ENCODE measurements around the gene MRGPRF.

DNA sequence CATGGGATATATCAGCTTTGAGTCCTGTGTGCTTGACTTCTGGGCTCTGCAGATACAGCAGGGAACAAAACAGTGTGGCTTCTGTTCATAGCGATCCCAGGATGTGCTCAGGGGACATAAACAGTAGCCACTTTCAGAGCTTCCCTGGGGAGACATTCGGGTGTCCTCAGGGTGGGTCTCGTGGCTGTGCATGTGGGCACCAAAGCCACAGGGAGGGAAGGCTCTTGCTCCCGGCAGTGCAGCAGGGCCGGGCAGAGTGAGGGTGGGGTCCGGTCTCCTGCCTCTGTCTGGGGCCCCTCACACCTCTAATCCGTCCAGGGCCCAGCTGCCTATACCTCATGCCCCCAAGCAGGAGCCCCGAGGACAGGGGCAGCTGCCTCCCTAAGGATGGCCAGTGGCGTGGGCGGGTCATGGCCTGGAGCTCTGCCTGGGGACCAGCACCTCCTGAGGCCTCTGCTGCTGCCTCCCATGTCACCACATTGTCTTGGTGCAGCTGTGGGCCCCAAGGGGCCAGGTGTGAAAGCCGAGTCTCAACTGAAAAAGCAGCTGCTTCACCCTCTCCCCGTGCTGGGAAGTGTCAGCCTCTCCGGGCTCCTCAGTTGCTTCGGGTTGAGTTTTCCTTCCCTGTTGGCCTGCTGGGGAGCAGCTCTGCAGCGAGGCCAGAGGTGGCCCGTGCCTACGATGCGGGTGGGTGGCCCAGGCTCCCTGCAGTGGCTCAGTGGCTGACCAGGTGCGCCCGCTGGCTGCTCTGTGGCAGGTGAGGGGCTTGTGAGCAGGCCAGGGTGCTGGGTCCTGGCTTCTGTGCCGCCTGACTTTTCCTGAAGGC, 39.5 kb upstream of the MRGPRF start:
- TF ChIP-seq POLR2A (IDR thresholded peaks at IDR 0.05; ENCODE audit: low read length) (no peak), GATA1 (IDR thresholded peaks at IDR 0.05; ENCODE audit: low read depth, low read length) (no peak)
